Suprapubic skin (tissue), 4 donors: ENCODE data around the gene ZDHHC14. TPM values are rescaled to one million over a fixed set of nuclear protein-coding genes. Genes with fewer than 3 reads are reported as not detected.
A peak's percentile ranks its signal among the peaks of the same experiment; 100 is the strongest.

Experiments used
- DNase-seq, 2 donors: peaks; one replicate each; pipeline ENCODE4 v3.0.0-alpha.2; 2019; ENCODE audit warnings: low spot score in 2 of 2
- H3K27ac ChIP-seq: fragments of 200-600 bp; sonication (generic); one replicate; pipeline ENCODE4 v1.5.1; 2019
- H3K27me3 ChIP-seq: fragments of 200-600 bp; sonication (generic); one replicate; pipeline ENCODE4 v1.5.1; 2019
- H3K36me3 ChIP-seq: fragments of 200-600 bp; sonication (generic); one replicate; pipeline ENCODE4 v1.5.1; 2019
- H3K4me1 ChIP-seq: fragments of 200-600 bp; sonication (generic); one replicate; pipeline ENCODE4 v1.5.1; 2019
- H3K4me3 ChIP-seq: fragments of 200-600 bp; sonication (generic); one replicate; pipeline ENCODE4 v1.5.1; 2019; ENCODE audit warnings: mild to moderate bottlenecking
- H3K9me3 ChIP-seq: fragments of 200-600 bp; sonication (generic); one replicate; pipeline ENCODE4 v1.5.1; 2019
- EP300 ChIP-seq: sonication (generic); formaldehyde crosslinking; IDR thresholded peaks from one replicate; pipeline ENCODE4 v1.6.1; 2017; ENCODE audit warnings: antibody characterized with exemption
- POLR2A ChIP-seq, 2 donors: fragments of 450-650 bp; IDR thresholded peaks; one replicate each; pipeline ENCODE4 v1.6.1; 2017; ENCODE audit warnings: antibody characterized with exemption in 2 of 2, mild to moderate bottlenecking in 2 of 2, moderate library complexity in 2 of 2
- POLR2AphosphoS5 ChIP-seq, 3 donors: sonication (generic); formaldehyde crosslinking; IDR thresholded peaks; one replicate each; pipeline ENCODE4 v1.6.1; 2017; ENCODE audit warnings: antibody characterized with exemption in 3 of 3
- WGBS: methylation state at CpG from one replicate; pipeline ENCODE4 v1.1.5; 2018; 5-methylcytosine and 5-hydroxymethylcytosine counted together
- total RNA-seq, 4 donors: library from RNA; depleted of rRNA; stranded (reverse); fragments of >200 nt; gene quantifications; one replicate each; pipeline ENCODE4 v1.1.0, GENCODE V29; 2016
- TF ChIP-seq, protein P1 (sequence below), 2 donors: fragments of 200-600 bp in 1 of 2; fragments of 450-650 bp in 1 of 2; sonication (generic) in 1 of 2; IDR thresholded peaks; one replicate each; pipeline ENCODE4 v1.5.1; 2016 to 2019; ENCODE audit warnings: antibody characterized with exemption in 2 of 2, mild to moderate bottlenecking in 1 of 2, moderate library complexity in 1 of 2

The ZDHHC14 gene
- total RNA-seq, 4 donors from 2014 or later: 4.3 to 9.9 (median 7.7) TPM

DNA sequence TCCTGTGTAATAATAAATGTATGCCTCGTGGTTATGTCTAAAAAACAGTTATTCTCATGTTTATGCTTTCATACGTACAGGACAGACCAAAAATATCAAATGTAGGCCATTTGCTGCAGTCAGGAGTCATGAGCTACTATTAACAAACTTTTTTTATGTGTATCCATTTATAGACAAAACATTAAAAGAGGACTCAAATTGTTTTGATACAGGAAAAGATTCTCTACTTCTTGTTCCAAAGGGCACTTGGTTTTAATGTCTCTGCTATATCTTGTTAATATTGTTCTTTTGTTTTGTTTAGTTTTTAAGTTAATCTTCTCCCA, 155.2 kb downstream of the ZDHHC14 start:
- WGBS: 5% methylated on average over 2 of the region's 2 CpGs
- no peaks in the 10 kb centered on the region for H3K36me3 ChIP-seq
- DNase-seq: no peak
- no peak for TF ChIP-seq EP300
- no peak for TF ChIP-seq POLR2A (IDR thresholded peaks at IDR 0.05)
- TF ChIP-seq, protein P1, sequence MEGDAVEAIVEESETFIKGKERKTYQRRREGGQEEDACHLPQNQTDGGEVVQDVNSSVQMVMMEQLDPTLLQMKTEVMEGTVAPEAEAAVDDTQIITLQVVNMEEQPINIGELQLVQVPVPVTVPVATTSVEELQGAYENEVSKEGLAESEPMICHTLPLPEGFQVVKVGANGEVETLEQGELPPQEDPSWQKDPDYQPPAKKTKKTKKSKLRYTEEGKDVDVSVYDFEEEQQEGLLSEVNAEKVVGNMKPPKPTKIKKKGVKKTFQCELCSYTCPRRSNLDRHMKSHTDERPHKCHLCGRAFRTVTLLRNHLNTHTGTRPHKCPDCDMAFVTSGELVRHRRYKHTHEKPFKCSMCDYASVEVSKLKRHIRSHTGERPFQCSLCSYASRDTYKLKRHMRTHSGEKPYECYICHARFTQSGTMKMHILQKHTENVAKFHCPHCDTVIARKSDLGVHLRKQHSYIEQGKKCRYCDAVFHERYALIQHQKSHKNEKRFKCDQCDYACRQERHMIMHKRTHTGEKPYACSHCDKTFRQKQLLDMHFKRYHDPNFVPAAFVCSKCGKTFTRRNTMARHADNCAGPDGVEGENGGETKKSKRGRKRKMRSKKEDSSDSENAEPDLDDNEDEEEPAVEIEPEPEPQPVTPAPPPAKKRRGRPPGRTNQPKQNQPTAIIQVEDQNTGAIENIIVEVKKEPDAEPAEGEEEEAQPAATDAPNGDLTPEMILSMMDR (IDR thresholded peaks at IDR 0.05): no peak
- no peak for TF ChIP-seq POLR2AphosphoS5 (IDR thresholded peaks at IDR 0.05)
- H3K4me3 ChIP-seq: no peak overlapping the region
- H3K27ac ChIP-seq: peak overlapping the region; percentile 50
- peaks cover 37% of the 10 kb centered on the region for H3K4me1 ChIP-seq
- no peaks in the 10 kb centered on the region for H3K27me3 ChIP-seq
- no peaks in the 10 kb centered on the region for H3K9me3 ChIP-seq

DNA sequence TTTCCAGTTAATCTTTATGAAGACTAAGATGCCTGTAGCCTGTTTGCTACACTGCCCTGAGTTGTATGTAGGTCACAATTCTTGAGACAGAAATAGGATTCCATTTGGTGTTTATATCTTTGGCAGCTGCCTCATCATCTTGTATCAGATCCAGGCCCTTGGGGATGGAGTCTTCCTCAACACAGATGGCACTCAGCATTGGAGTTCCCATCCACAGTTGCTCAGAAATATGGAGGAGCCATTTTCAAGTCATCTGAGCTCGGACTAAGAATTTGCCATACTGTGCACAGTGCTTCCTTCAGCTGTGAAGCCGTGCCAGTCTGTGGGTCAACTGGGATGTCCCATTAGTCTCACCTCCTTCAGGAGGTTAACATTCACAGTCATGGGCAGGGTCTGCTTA, 156.6 kb downstream of the ZDHHC14 start:
- H3K27ac ChIP-seq: no peak overlapping the region
- no peak for DNase-seq
- TF ChIP-seq POLR2AphosphoS5 (IDR thresholded peaks at IDR 0.05): no peak
- no peak for TF ChIP-seq EP300
- TF ChIP-seq POLR2A (IDR thresholded peaks at IDR 0.05): no peak
- TF ChIP-seq, protein P1 (IDR thresholded peaks at IDR 0.05): no peak
- no peaks in the 10 kb centered on the region for H3K27me3 ChIP-seq
- peaks cover 1% of the 10 kb centered on the region for H3K36me3 ChIP-seq
- H3K9me3 ChIP-seq: no peaks in the 10 kb centered on the region
- 64% methylated on average over 2 of the region's 2 CpGs for WGBS
- H3K4me1 ChIP-seq: peaks cover 34% of the 10 kb centered on the region
- H3K4me3 ChIP-seq: no peak overlapping the region

DNA sequence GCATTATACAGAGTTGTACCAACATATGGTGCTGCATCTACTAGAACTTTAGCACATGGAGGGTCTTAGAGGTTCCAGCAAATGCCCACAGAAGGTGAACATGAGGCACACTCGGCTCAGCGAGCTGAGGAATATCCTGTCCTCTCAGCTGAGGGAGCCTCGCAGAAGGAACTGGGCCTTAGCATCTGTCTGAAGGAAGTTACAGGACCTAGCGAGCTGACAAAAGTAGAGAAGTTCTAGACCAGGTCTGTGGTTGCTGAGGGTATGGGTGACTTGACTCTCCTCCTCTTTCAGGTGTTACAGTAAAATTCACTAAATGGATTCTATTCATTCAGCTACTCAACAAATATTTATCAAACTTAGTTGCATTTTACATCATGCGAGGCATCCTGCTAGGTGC, 157.2 kb downstream of the ZDHHC14 start:
- WGBS: 84% methylated on average over 5 of the region's 5 CpGs
- TF ChIP-seq POLR2A (IDR thresholded peaks at IDR 0.05) (no peak), POLR2AphosphoS5 (IDR thresholded peaks at IDR 0.05) (no peak), EP300 (no peak)
- TF ChIP-seq, protein P1 (IDR thresholded peaks at IDR 0.05): no peak
- Histone ChIP-seq H3K36me3 (peaks cover 4% of the 10 kb centered on the region), H3K4me1 (peaks cover 34% of the 10 kb centered on the region), H3K9me3 (no peaks in the 10 kb centered on the region), H3K27ac (no peak overlapping the region), H3K4me3 (no peak overlapping the region), H3K27me3 (no peaks in the 10 kb centered on the region)
- DNase-seq: no peak

DNA sequence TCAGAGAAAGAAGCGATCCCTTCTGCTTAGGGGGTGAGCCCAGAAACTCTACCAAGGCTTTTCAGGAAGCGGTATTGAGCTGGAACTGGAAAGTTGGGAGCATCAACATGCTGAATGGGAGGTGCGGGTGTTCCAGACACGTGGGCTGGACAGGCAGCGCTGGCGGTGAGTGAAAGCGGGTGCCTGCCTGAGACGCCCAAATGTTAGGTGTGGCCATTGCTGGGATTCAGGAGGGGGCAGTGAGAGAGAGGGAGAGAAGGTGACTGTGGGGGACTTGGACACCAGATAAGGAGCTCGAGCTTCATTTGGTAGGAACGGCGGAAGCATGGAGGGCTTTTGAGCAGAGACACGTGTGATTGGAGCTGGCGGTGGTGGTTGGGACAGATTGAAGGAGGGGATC, 157.7 kb downstream of the ZDHHC14 start:
- TF ChIP-seq POLR2A (IDR thresholded peaks at IDR 0.05): no peak
- TF ChIP-seq EP300: no peak
- TF ChIP-seq, protein P1 (IDR thresholded peaks at IDR 0.05): no peak
- no peak for TF ChIP-seq POLR2AphosphoS5 (IDR thresholded peaks at IDR 0.05)
- Histone ChIP-seq H3K27me3 (no peaks in the 10 kb centered on the region), H3K9me3 (no peaks in the 10 kb centered on the region), H3K4me1 (peaks cover 29% of the 10 kb centered on the region), H3K27ac (no peak overlapping the region), H3K4me3 (no peak overlapping the region), H3K36me3 (peaks cover 4% of the 10 kb centered on the region)
- no peak for DNase-seq
- 91% methylated on average over 13 of the region's 13 CpGs for WGBS

DNA sequence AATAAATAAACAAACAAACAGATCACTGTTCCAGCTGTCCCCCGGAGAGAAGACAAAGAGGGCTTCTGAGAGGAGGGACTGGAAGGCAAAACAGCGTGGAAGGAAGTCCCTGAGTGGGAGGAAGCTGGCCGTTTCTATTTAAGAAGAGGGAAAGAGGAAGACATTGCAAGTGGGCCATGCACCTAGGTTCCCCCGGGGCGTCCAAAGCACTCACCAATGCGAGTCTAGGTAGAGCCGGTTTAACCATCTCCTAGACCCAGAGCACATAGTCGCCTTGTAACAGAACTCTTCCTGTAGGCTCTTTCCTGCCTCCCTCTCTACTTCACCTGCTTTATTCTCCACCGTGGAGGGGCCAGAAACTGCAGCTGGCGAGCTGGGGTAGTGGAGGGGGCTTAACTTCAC, 158.4 kb downstream of the ZDHHC14 start:
- Histone ChIP-seq H3K27me3 (no peaks in the 10 kb centered on the region), H3K4me1 (peaks cover 29% of the 10 kb centered on the region), H3K27ac (no peak overlapping the region), H3K4me3 (no peak overlapping the region), H3K36me3 (peaks cover 7% of the 10 kb centered on the region), H3K9me3 (no peaks in the 10 kb centered on the region)
- 82% methylated on average over 10 of the region's 10 CpGs for WGBS
- no peak for DNase-seq
- TF ChIP-seq, protein P1 (IDR thresholded peaks at IDR 0.05): no peak
- no peak for TF ChIP-seq POLR2AphosphoS5 (IDR thresholded peaks at IDR 0.05)
- no peak for TF ChIP-seq POLR2A (IDR thresholded peaks at IDR 0.05)
- TF ChIP-seq EP300: no peak
